Measurements from ENCODE around the gene TMEM181. TPM values are rescaled to one million over a fixed set of nuclear protein-coding genes. Genes with fewer than 3 reads are reported as not detected.

TMEM181 gene
- total and polyA plus RNA-seq, 2 experiments from 2014 or later = 11.9 to 25.2 TPM

GRCh38 chr6:158548418-158549161 lies 11.3 kb upstream of the TMEM181 start:
- H3K27me3 ChIP-seq (ENCODE audit: insufficient read depth) = no peaks in the 10 kb centered on the region
- Mint-ChIP-seq H3K4me1 (peaks cover 12% of the 10 kb centered on the region), H3K36me3 (ENCODE audit: low read depth) (peaks cover 2% of the 10 kb centered on the region; the same call in 1 of the 3 replicates), H3K27ac (peak overlapping the region; percentile 32), H3K27me3 (ENCODE audit: insufficient read depth, low read depth, poor library complexity) (peaks cover 6% of the 10 kb centered on the region), H3K4me3 (no peak overlapping the region; the same call in 2 of the 3 replicates), H3K9me3 (no peaks in the 10 kb centered on the region; the same call in 2 of the 3 replicates)
- H3K4me3 ChIP-seq = no peak overlapping the region
- H3K79me2 ChIP-seq (replicated peaks; ENCODE audit: insufficient read depth) = 0 out of 2 replicates have a peak, but pooled peaks cover 3% of the 10 kb centered on the region
- H2AFZ ChIP-seq = no peak overlapping the region
- DNase-seq (ENCODE audit: low spot score) = peak; percentile 65
- no peak overlapping the region; the same call in 1 of the 2 replicates for H3K4me2 ChIP-seq
- TF ChIP-seq ZNF114 (CRISPR knock-in tag; IDR thresholded peaks at IDR 0.05) (no peak), CREB1 (CRISPR knock-in tag; IDR thresholded peaks at IDR 0.05; ENCODE audit: low read depth) (no peak), ETS1 (IDR thresholded peaks at IDR 0.05) (no peak), EZH2phosphoT487 (IDR thresholded peaks at IDR 0.05; ENCODE audit: unreplicated experiment) (no peak), ZNF331 (CRISPR knock-in tag; IDR thresholded peaks at IDR 0.05; ENCODE audit: low read depth) (no peak), ZNF462 (CRISPR knock-in tag; IDR thresholded peaks at IDR 0.05) (no peak), JUNB (IDR thresholded peaks at IDR 0.05; ENCODE audit: unreplicated experiment) (no peak), POLR2AphosphoS5 (IDR thresholded peaks at IDR 0.05; ENCODE audit: low read depth) (no peak), CTCF (conservative IDR thresholded peaks at IDR 0.05; ENCODE audit: low read depth in 2 of 2) (no peak), STAT1 (IDR thresholded peaks at IDR 0.05; ENCODE audit: unreplicated experiment) (no peak), REST (IDR thresholded peaks at IDR 0.05; ENCODE audit: unreplicated experiment) (no peak)
- H3F3A ChIP-seq (replicated peaks; ENCODE audit: low read depth) = 0 out of 2 replicates have a peak, but pooled peaks cover 4% of the 10 kb centered on the region
- H3K4me1 ChIP-seq (ENCODE audit: insufficient read depth) = no peaks in the 10 kb centered on the region
- H3K36me3 ChIP-seq (ENCODE audit: insufficient read depth) = no peaks in the 10 kb centered on the region
- no peaks in the 10 kb centered on the region; the same call in 1 of the 2 replicates for H4K20me1 ChIP-seq (replicated peaks; ENCODE audit: insufficient read depth)
- ATAC-seq = peak; percentile 74
- no peaks in the 10 kb centered on the region for H3K9me2 ChIP-seq (ENCODE audit: insufficient read depth)
- H3K27ac ChIP-seq (ENCODE audit: low read depth) = no peak overlapping the region

Measured in GM23338 (cell line).